ENCODE results near the gene DLGAP1.

GRCh38 chr18:4232656-4233055 lies 222.5 kb downstream of the DLGAP1 start:
- no peak for TF ChIP-seq CTCF (IDR thresholded peaks at IDR 0.05; ENCODE audit: insufficient read depth, low read length, poor library complexity, severe bottlenecking)
- TF ChIP-seq EZH2phosphoT487 (conservative IDR thresholded peaks at IDR 0.05; ENCODE audit: low read length), result no peak
